ACC112 (cell line): Measurements from ENCODE around the gene CDK5R1.

Experiments used
- H2AFZ ChIP-seq: fragments of 200-600 bp; sonication (generic); one replicate; pipeline ENCODE4 v1.6.0; 2017; ENCODE audit warnings: antibody characterized with exemption, low read length; ENCODE audit not compliant: unreplicated experiment
- H3K27ac ChIP-seq: fragments of 200-600 bp; sonication (generic); 2 replicates; pipeline ENCODE4 v1.5.1; 2014; ENCODE audit warnings: low read depth, mild to moderate bottlenecking, antibody characterized with exemption, low read length, moderate library complexity
- H3K27me3 ChIP-seq: fragments of 200-600 bp; sonication (generic); 2 replicates; pipeline ENCODE4 v1.6.1; 2014; ENCODE audit warnings: mild to moderate bottlenecking, antibody characterized with exemption, low read length, moderate library complexity, mixed read lengths; ENCODE audit not compliant: insufficient read depth
- H3K36me3 ChIP-seq: fragments of 200-600 bp; sonication (generic); 2 replicates; pipeline ENCODE4 v1.6.1; 2016; ENCODE audit warnings: mild to moderate bottlenecking, antibody characterized with exemption, low read length, moderate library complexity, mixed read lengths; ENCODE audit not compliant: insufficient read depth
- H3K4me1 ChIP-seq: fragments of 200-600 bp; sonication (generic); one replicate; pipeline ENCODE4 v1.6.1; 2016; ENCODE audit warnings: low read length, mixed read lengths; ENCODE audit not compliant: insufficient read depth, unreplicated experiment, control insufficient read depth
- H3K4me3 ChIP-seq: fragments of 200-600 bp; sonication (generic); 2 replicates; pipeline ENCODE4 v1.5.1; 2014; ENCODE audit warnings: mild to moderate bottlenecking, low read depth, low read length
- H3K79me2 ChIP-seq: fragments of 200-600 bp; sonication (generic); one replicate; pipeline ENCODE4 v1.6.0; 2016; ENCODE audit warnings: low read length; ENCODE audit not compliant: control insufficient read depth, unreplicated experiment, insufficient read depth

CDK5R1 gene

GRCh38 chr17:32485261-32486110 is 1.3 kb upstream of the CDK5R1 start:
- Histone ChIP-seq H3K79me2 (no peaks in the 10 kb centered on the region), H3K4me1 (peaks cover 16% of the 10 kb centered on the region), H2AFZ (peak overlapping the region; percentile 45), H3K27ac (peak overlapping the region; percentile 42), H3K4me3 (peak overlapping the region; percentile 68), H3K36me3 (no peaks in the 10 kb centered on the region), H3K27me3 (no peaks in the 10 kb centered on the region)

GRCh38 chr17:32486111-32486700 is 587 bp upstream of the CDK5R1 start:
- no peaks in the 10 kb centered on the region for H3K79me2 ChIP-seq
- no peaks in the 10 kb centered on the region for H3K36me3 ChIP-seq
- H3K4me3 ChIP-seq, result peak overlapping the region; percentile 68
- H3K4me1 ChIP-seq, result peaks cover 16% of the 10 kb centered on the region
- H2AFZ ChIP-seq, result peak overlapping the region; percentile 78
- peak overlapping the region; percentile 42 for H3K27ac ChIP-seq
- no peaks in the 10 kb centered on the region for H3K27me3 ChIP-seq

GRCh38 chr17:32487473-32488176 is 832 bp downstream of the CDK5R1 start:
- no peaks in the 10 kb centered on the region for H3K27me3 ChIP-seq
- H2AFZ ChIP-seq, result peak overlapping the region; percentile 31
- no peak overlapping the region for H3K27ac ChIP-seq
- H3K79me2 ChIP-seq, result no peaks in the 10 kb centered on the region
- peak overlapping the region; percentile 84 for H3K4me3 ChIP-seq
- H3K4me1 ChIP-seq, result peaks cover 23% of the 10 kb centered on the region
- no peaks in the 10 kb centered on the region for H3K36me3 ChIP-seq

GRCh38 chr17:32488177-32488542 is 1.4 kb downstream of the CDK5R1 start:
- H3K27me3 ChIP-seq, result no peaks in the 10 kb centered on the region
- H2AFZ ChIP-seq, result no peak overlapping the region
- peak overlapping the region; percentile 84; the same call in 1 of the 2 replicates for H3K4me3 ChIP-seq
- H3K27ac ChIP-seq, result no peak overlapping the region
- H3K79me2 ChIP-seq, result no peaks in the 10 kb centered on the region
- no peaks in the 10 kb centered on the region for H3K36me3 ChIP-seq
- H3K4me1 ChIP-seq, result peaks cover 23% of the 10 kb centered on the region

GRCh38 chr17:32488604-32489180 is 1.9 kb downstream of the CDK5R1 start:
- peaks cover 23% of the 10 kb centered on the region for H3K4me1 ChIP-seq
- H3K27ac ChIP-seq, result no peak overlapping the region

GRCh38 chr17:32489320-32490100 is 2.7 kb downstream of the CDK5R1 start:
- H3K4me1 ChIP-seq, result peaks cover 23% of the 10 kb centered on the region
- no peak overlapping the region for H3K4me3 ChIP-seq
- no peaks in the 10 kb centered on the region for H3K79me2 ChIP-seq
- no peaks in the 10 kb centered on the region for H3K27me3 ChIP-seq
- no peak overlapping the region for H2AFZ ChIP-seq
- no peak overlapping the region for H3K27ac ChIP-seq
- no peaks in the 10 kb centered on the region for H3K36me3 ChIP-seq

More at GRCh38 chr17:32488604-32489180, 1.9 kb downstream of the CDK5R1 start:
- Histone ChIP-seq H3K27me3 (no peaks in the 10 kb centered on the region), H2AFZ (no peak overlapping the region), H3K4me3 (no peak overlapping the region), H3K79me2 (no peaks in the 10 kb centered on the region), H3K36me3 (no peaks in the 10 kb centered on the region)

GRCh38 chr17:32490101-32490482 is 3.3 kb downstream of the CDK5R1 start:
- Histone ChIP-seq H3K4me1 (peaks cover 25% of the 10 kb centered on the region), H3K27ac (no peak overlapping the region), H3K27me3 (no peaks in the 10 kb centered on the region), H3K4me3 (no peak overlapping the region), H3K36me3 (no peaks in the 10 kb centered on the region), H3K79me2 (no peaks in the 10 kb centered on the region), H2AFZ (no peak overlapping the region)

GRCh38 chr17:32491371-32492263 is 4.8 kb downstream of the CDK5R1 start:
- no peak overlapping the region for H3K4me3 ChIP-seq
- no peak overlapping the region for H3K27ac ChIP-seq
- H2AFZ ChIP-seq, result no peak overlapping the region
- no peaks in the 10 kb centered on the region for H3K36me3 ChIP-seq
- no peaks in the 10 kb centered on the region for H3K27me3 ChIP-seq
- no peaks in the 10 kb centered on the region for H3K79me2 ChIP-seq
- H3K4me1 ChIP-seq, result peaks cover 33% of the 10 kb centered on the region

GRCh38 chr17:32492264-32492589 is 5.4 kb downstream of the CDK5R1 start:
- Histone ChIP-seq H3K36me3 (no peaks in the 10 kb centered on the region), H3K27me3 (no peaks in the 10 kb centered on the region), H2AFZ (no peak overlapping the region), H3K79me2 (no peaks in the 10 kb centered on the region), H3K4me1 (peaks cover 38% of the 10 kb centered on the region), H3K4me3 (no peak overlapping the region), H3K27ac (no peak overlapping the region)
